Suprapubic skin (tissue), 4 donors: ENCODE data around the gene PIEZO1. TPM values are rescaled to one million over a fixed set of nuclear protein-coding genes. Genes with fewer than 3 reads are reported as not detected.

ENCODE experiments used
- DNase-seq, 2 donors: peaks; one replicate each; pipeline ENCODE4 v3.0.0-alpha.2; 2019; ENCODE audit warnings: low spot score in 2 of 2
- H3K27ac ChIP-seq: fragments of 200-600 bp; sonication (generic); one replicate; pipeline ENCODE4 v1.5.1; 2019
- H3K27me3 ChIP-seq: fragments of 200-600 bp; sonication (generic); one replicate; pipeline ENCODE4 v1.5.1; 2019
- H3K36me3 ChIP-seq: fragments of 200-600 bp; sonication (generic); one replicate; pipeline ENCODE4 v1.5.1; 2019
- H3K4me1 ChIP-seq: fragments of 200-600 bp; sonication (generic); one replicate; pipeline ENCODE4 v1.5.1; 2019
- H3K4me3 ChIP-seq: fragments of 200-600 bp; sonication (generic); one replicate; pipeline ENCODE4 v1.5.1; 2019; ENCODE audit warnings: mild to moderate bottlenecking
- H3K9me3 ChIP-seq: fragments of 200-600 bp; sonication (generic); one replicate; pipeline ENCODE4 v1.5.1; 2019
- CTCF ChIP-seq, 2 donors: fragments of 200-600 bp in 1 of 2; fragments of 450-650 bp in 1 of 2; sonication (generic) in 1 of 2; IDR thresholded peaks; one replicate each; pipeline ENCODE4 v1.5.1; 2016 to 2019; ENCODE audit warnings: antibody characterized with exemption in 2 of 2, mild to moderate bottlenecking in 1 of 2, moderate library complexity in 1 of 2
- EP300 ChIP-seq: sonication (generic); formaldehyde crosslinking; IDR thresholded peaks from one replicate; pipeline ENCODE4 v1.6.1; 2017; ENCODE audit warnings: antibody characterized with exemption
- POLR2A ChIP-seq, 2 donors: fragments of 450-650 bp; IDR thresholded peaks; one replicate each; pipeline ENCODE4 v1.6.1; 2017; ENCODE audit warnings: antibody characterized with exemption in 2 of 2, mild to moderate bottlenecking in 2 of 2, moderate library complexity in 2 of 2
- POLR2AphosphoS5 ChIP-seq, 3 donors: sonication (generic); formaldehyde crosslinking; IDR thresholded peaks; one replicate each; pipeline ENCODE4 v1.6.1; 2017; ENCODE audit warnings: antibody characterized with exemption in 3 of 3
- WGBS: methylation state at CpG from one replicate; pipeline ENCODE4 v1.1.5; 2018; 5-methylcytosine and 5-hydroxymethylcytosine counted together
- total RNA-seq, 4 donors: library from RNA; depleted of rRNA; stranded (reverse); fragments of >200 nt; gene quantifications; one replicate each; pipeline ENCODE4 v1.1.0, GENCODE V29; 2016

PIEZO1 gene
- total RNA-seq, 4 donors from 2014 or later, result 185 to 269 (median 224) TPM

- TF ChIP-seq POLR2A (IDR thresholded peaks at IDR 0.05) (no peak), CTCF (IDR thresholded peaks at IDR 0.05) (no peak), EP300 (no peak), POLR2AphosphoS5 (IDR thresholded peaks at IDR 0.05) (no peak)
- H3K4me3 ChIP-seq, result no peak overlapping the region
- no peak for DNase-seq
- no peaks in the 10 kb centered on the region for H3K27me3 ChIP-seq
- H3K27ac ChIP-seq, result no peak overlapping the region
- 90% methylated on average over 11 of the region's 11 CpGs for WGBS
- peaks cover 90% of the 10 kb centered on the region for H3K4me1 ChIP-seq
- peaks cover 5% of the 10 kb centered on the region for H3K36me3 ChIP-seq
- H3K9me3 ChIP-seq, result no peaks in the 10 kb centered on the region
Observed at GRCh38 chr16:88766975-88767374, 18.0 kb downstream of the PIEZO1 start.

GRCh38 chr16:88764913-88765349 lies 20.1 kb downstream of the PIEZO1 start:
- no peak overlapping the region for H3K4me3 ChIP-seq
- peaks cover 5% of the 10 kb centered on the region for H3K36me3 ChIP-seq
- no peak overlapping the region for H3K27ac ChIP-seq
- peaks cover 87% of the 10 kb centered on the region for H3K4me1 ChIP-seq
- no peaks in the 10 kb centered on the region for H3K9me3 ChIP-seq
- DNase-seq, result no peak
- WGBS, result 50% methylated on average over 6 of the region's 9 CpGs
- TF ChIP-seq EP300 (no peak), POLR2A (IDR thresholded peaks at IDR 0.05) (no peak), POLR2AphosphoS5 (IDR thresholded peaks at IDR 0.05) (no peak), CTCF (IDR thresholded peaks at IDR 0.05) (no peak)
- no peaks in the 10 kb centered on the region for H3K27me3 ChIP-seq

DNA sequence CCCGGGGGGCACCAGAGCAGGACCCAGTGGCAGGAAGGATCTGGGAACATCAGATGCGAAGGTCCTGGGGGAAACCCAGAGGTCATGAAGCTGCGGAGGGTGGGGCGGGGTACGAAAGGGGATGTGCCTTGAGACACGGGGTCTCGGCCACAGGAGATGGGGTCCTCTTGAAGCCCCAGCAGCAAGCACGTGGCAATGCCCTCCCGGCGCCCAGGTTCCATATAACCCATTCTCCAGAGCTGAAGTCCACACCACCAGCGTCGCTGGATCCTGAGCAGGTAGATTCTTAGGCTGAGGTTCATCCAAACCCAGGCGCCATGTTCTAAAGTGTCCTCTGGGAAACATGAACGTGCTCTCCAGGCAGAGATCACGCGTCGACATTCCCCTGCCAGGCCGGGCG lies 20.9 kb downstream of the PIEZO1 start:
- H3K9me3 ChIP-seq, result no peaks in the 10 kb centered on the region
- H3K27ac ChIP-seq, result no peak overlapping the region
- TF ChIP-seq EP300, result no peak
- TF ChIP-seq CTCF (IDR thresholded peaks at IDR 0.05), result no peak
- TF ChIP-seq POLR2A (IDR thresholded peaks at IDR 0.05), result no peak
- no peak for TF ChIP-seq POLR2AphosphoS5 (IDR thresholded peaks at IDR 0.05)
- H3K36me3 ChIP-seq, result peaks cover 5% of the 10 kb centered on the region
- H3K4me3 ChIP-seq, result no peak overlapping the region
- DNase-seq, result no peak
- peaks cover 86% of the 10 kb centered on the region for H3K4me1 ChIP-seq
- no peaks in the 10 kb centered on the region for H3K27me3 ChIP-seq
- 94% methylated on average over 19 of the region's 19 CpGs for WGBS

- H3K27me3 ChIP-seq, result no peaks in the 10 kb centered on the region
- no peak for DNase-seq
- H3K27ac ChIP-seq, result no peak overlapping the region
- TF ChIP-seq POLR2A (IDR thresholded peaks at IDR 0.05) (no peak), POLR2AphosphoS5 (IDR thresholded peaks at IDR 0.05) (no peak), CTCF (IDR thresholded peaks at IDR 0.05) (no peak), EP300 (no peak)
- H3K36me3 ChIP-seq, result peaks cover 5% of the 10 kb centered on the region
- H3K4me1 ChIP-seq, result peaks cover 81% of the 10 kb centered on the region
- 51% methylated on average over 12 of the region's 14 CpGs for WGBS
- H3K9me3 ChIP-seq, result no peaks in the 10 kb centered on the region
- no peak overlapping the region for H3K4me3 ChIP-seq
Observed at GRCh38 chr16:88763502-88764053, 21.4 kb downstream of the PIEZO1 start.

DNA sequence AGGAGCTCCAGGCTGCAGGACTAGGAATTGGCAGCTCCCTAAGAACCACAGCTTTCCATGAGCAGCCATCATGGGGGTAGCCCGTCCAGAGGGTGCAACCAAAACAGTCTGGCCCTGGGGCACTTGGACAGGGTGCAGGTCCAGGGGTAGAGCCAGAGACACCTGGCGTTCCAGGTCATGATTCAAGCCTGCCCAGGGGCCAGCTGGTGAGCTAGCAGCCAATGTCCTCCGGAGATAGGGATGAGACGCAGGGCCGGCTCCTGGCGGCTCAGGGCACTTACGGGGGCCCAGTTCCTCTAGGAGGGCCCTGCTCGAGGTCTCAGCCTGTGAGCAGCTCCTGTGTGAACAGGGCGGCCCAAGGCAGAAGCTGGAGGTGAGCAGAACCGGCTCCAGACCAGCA lies 22.1 kb downstream of the PIEZO1 start:
- H3K9me3 ChIP-seq, result no peaks in the 10 kb centered on the region
- peaks cover 74% of the 10 kb centered on the region for H3K4me1 ChIP-seq
- TF ChIP-seq EP300 (no peak), POLR2AphosphoS5 (IDR thresholded peaks at IDR 0.05) (no peak), CTCF (IDR thresholded peaks at IDR 0.05) (no peak), POLR2A (IDR thresholded peaks at IDR 0.05) (no peak)
- DNase-seq, result no peak
- WGBS, result 48% methylated on average over 4 of the region's 10 CpGs
- no peak overlapping the region for H3K27ac ChIP-seq
- peaks cover 5% of the 10 kb centered on the region for H3K36me3 ChIP-seq
- no peaks in the 10 kb centered on the region for H3K27me3 ChIP-seq
- no peak overlapping the region for H3K4me3 ChIP-seq
